ENCODE results near the gene KDM5B.

KDM5B gene

GRCh38 chr1:202684716-202685115 lies 123.5 kb downstream of the KDM5B start:
- DNase-seq: no peak

GRCh38 chr1:202683029-202683428 lies 125.2 kb downstream of the KDM5B start:
- DNase-seq: no peak

- no peak for DNase-seq
These were observed 125.7 kb downstream of the KDM5B start for GRCh38 chr1:202682477-202682876.

GRCh38 chr1:202681736-202682420 lies 126.3 kb downstream of the KDM5B start:
- no peak for DNase-seq

GRCh38 chr1:202680586-202681352 lies 127.5 kb downstream of the KDM5B start:
- no peak for DNase-seq

- DNase-seq: no peak
These were observed 128.6 kb downstream of the KDM5B start for GRCh38 chr1:202679406-202680177.

GRCh38 chr1:202677433-202677832 lies 130.8 kb downstream of the KDM5B start:
- no peak for DNase-seq

All from CD4-positive, alpha-beta T cell treated with Interleukin-10 for 1 hour (primary cell).